DMS53 (cell line): Measurements from ENCODE around the gene B4GALNT3.
A peak's percentile ranks its signal among the peaks of the same experiment; 100 is the strongest.

Experiments used
- DNase-seq: peaks from one replicate; lab custom pipeline; 2025; lab: John Stamatoyannopoulos, UW

Gene B4GALNT3

GRCh38 chr12:468671-469389, 9.1 kb downstream of the B4GALNT3 start:
- peak; percentile 67 for DNase-seq

- no peak for DNase-seq
Observed at GRCh38 chr12:470133-470532, 10.4 kb downstream of the B4GALNT3 start.

GRCh38 chr12:473198-473597, 13.5 kb downstream of the B4GALNT3 start:
- no peak for DNase-seq

DNA sequence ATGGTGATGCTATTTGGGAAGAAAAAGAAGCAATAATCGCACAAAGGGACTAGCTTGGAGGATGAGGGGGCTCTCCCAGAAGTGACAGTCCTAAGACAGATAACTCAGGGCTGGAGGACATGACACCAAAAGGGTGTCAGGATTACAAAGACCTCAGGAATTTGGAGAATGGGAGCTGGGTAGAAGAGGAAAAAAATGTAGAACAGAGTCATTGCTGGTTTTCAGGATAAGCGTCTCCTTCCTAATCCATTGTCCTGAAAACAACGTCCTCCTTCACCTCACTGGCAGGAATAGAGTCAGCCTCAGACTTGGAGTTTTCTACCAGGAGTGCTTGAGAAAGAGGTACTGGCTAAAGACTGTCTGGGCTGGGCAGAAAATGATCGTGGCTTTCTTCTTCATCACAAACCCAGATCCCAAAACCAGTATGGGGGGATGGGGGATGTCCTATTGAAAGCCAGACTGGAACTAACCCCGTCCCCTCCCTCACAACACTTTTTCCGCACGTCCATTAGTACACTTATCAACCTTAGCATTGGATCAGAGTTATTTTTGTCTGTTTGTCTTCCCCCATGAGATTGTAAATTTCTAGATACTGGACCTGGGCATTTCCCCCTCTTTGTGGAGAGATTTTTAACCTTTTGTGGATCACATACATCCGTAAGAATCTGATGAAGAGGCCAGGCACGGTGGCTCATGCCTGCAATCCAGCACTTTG, 14.3 kb downstream of the B4GALNT3 start:
- no peak for DNase-seq

DNA sequence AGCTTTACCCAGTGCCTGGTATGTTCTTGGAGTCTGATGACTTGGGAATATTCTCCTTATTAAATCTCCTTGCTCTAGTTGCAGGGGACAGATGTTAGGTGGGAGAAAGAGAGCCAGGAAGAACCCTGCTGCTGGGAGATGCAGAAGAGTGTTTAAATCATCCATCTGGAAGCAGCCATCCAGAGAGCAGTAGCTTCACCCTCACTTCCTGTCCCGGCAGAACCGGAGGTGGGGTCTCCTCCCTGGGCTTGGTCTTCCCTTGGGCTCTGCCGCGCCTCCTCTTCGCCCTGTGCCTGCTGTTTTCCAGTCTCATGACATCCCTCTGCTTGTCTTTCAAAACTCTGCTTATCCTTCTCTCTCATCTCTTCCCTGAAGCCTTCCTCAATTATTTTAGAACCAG, 15.5 kb downstream of the B4GALNT3 start:
- no peak for DNase-seq

- DNase-seq: no peak
Observed at GRCh38 chr12:479161-479560, 19.4 kb downstream of the B4GALNT3 start.

- DNase-seq: no peak
Observed at GRCh38 chr12:480831-481816, 21.4 kb downstream of the B4GALNT3 start.

DNA sequence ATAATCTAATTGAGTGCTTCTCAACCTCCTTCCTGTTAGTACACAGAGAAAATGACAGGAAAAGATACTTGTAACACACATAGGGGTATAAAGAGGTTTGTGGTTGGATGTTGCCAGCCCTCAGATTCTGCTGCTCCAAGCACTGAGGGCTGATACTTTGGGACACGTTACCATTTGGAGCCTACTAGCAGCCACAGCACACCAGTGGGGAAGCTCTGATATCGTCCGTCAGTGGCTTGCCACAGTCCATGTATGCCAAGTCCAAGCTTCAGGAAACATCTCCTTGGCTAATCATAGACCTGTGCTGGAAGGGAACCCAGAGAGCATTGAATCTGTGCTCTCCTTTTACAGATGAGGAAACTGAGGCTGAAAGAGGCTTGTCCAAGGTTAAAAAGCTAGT, 22.3 kb downstream of the B4GALNT3 start:
- no peak for DNase-seq

GRCh38 chr12:484096-484495, 24.4 kb downstream of the B4GALNT3 start:
- DNase-seq: no peak

GRCh38 chr12:490260-490659, 30.5 kb downstream of the B4GALNT3 start:
- DNase-seq: peak; percentile 35

- peak; percentile 26 for DNase-seq
Observed at GRCh38 chr12:495466-495865, 35.7 kb downstream of the B4GALNT3 start.

DNA sequence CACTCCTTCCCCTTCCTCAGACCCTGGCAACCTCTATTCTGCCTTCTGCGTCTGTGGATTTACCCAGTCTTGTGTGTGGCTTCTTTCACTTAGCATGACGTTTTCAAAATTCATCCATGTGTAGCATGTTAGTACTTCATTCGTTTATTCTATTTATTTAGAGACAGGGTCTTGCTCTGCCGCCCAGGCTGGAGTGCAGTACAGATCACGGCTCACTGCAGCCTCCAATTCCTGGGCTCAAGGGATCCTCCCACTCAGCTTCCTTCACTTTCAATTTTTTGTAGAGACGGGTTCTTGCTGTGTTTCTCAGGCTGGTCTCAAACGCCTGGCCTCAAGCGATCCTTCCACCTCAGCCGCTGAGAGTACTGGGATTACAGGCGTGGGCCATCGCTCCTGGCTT, 37.0 kb downstream of the B4GALNT3 start:
- peak; percentile 72 for DNase-seq

- peak; percentile 99 for DNase-seq
Observed at GRCh38 chr12:497501-498160, 37.9 kb downstream of the B4GALNT3 start.

GRCh38 chr12:499837-500458, 40.2 kb downstream of the B4GALNT3 start:
- no peak for DNase-seq

- DNase-seq: peak; percentile 36
Observed at GRCh38 chr12:501722-502447, 42.1 kb downstream of the B4GALNT3 start.

DNA sequence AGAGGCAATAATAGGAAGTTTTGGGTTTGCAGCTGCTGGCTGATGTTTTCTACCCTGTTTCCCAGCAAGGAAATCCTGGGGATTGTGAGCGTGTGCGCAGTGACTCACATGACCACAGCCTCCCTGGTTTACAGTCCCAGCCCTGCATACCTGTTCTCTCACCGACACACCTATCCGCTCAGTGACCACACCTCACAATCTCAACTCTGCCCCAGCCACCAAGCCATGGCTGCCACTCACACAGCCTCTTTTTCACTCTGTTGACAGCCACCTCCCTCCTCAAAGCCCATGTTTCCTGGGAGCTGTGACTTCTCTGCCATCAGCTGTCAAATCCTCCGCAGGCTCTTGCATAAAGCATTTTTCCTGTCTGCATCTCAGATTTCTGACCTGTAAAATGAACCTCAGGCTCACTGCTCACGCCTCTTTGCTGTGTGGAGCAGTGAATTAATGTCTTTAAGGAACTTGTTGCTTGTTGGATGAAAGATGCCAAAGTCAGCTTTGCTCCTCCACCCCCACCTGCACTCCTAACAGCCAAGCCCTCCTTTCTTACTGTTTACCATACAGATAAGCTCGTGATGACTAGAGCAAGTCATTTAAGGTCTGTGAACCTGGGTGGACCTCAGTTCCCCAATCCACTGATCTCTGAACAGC, 43.5 kb downstream of the B4GALNT3 start:
- DNase-seq: peak; percentile 94

DNA sequence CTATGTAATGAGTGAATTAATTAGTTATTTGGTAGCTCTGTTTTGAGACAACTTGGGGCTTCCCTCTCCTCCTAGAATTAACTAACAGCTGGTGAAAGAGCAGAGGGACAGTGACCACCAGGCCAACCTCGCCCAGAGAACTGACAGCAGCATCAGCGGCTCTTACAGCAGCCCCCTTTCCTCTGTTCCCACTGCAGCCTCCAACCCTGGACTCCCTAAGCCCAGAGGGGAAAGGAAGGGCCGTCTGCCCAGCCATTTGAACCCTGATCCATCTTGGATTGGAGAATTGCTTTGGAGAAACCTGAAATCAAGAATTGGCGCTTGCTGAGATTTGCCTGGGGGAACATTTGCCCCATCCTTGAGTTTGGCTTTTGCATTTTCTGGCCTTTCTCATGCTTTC, 45.5 kb downstream of the B4GALNT3 start:
- DNase-seq: no peak

DNA sequence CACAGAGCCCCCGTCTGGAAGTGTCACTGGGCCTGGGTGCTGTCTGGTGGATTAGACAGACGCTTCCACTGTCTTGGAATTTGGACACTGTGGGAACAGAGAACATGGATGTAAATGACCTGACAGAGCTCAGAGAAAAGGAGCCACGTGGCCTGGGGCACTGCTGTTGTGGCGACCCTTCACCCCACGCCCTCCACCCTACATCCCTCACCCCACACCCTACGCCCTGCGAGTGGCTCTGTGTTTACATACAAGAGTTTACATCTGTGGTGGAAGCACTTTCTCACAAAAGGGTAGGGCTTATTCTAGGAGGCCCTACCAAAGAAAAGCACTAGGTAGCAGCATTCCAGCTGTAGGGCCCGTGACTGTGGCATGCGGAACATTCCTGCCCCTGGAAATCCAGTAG, 47.7 kb downstream of the B4GALNT3 start:
- DNase-seq: no peak

DNA sequence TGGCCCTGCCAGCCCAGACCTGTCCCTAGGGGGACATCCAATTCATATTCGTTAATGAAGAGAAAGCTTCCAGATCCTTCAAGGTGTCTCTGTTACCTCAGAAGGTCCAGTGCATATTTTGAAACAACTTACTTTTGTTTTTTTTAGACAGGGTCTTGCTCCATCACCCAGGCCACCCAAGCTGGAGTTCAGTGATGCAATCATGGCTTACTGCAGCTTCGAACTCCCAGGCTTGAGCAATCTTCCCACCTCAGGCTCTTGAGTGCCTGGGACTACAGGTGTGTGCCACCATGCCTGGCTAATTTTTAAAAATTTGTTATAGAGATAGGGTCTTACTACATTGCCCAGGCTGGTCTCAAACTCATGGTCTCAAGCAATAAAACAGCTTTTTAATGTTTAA, 48.4 kb downstream of the B4GALNT3 start:
- DNase-seq: peak; percentile 50

- peak; percentile 98 for DNase-seq
Observed at GRCh38 chr12:508795-509194, 49.1 kb downstream of the B4GALNT3 start.
